ENCODE measurements around the gene SNX8.
A peak's percentile ranks its signal among the peaks of the same experiment; 100 is the strongest.

The SNX8 gene

GRCh38 chr7:2325162-2325561 is 10.9 kb upstream of the SNX8 start:
- Histone ChIP-seq H3F3A (ENCODE audit: control insufficient read depth, insufficient read depth) (0 out of 2 replicates have a peak, but pooled peaks cover 2% of the 10 kb centered on the region), H3K9me2 (replicated peaks; ENCODE audit: control insufficient read depth, low read length) (no peaks in the 10 kb centered on the region), H4K20me1 (ENCODE audit: control insufficient read depth, insufficient read depth, low read depth, low read length) (no peaks in the 10 kb centered on the region), H3K4me1 (ENCODE audit: control insufficient read depth, low read length) (no peaks in the 10 kb centered on the region), H3K4me3 (ENCODE audit: low read length) (no peak overlapping the region), H3K9me3 (ENCODE audit: control insufficient read depth, insufficient read depth, low read length) (no peaks in the 10 kb centered on the region), H3K36me3 (ENCODE audit: control insufficient read depth, low read length) (no peaks in the 10 kb centered on the region), H3K27ac (ENCODE audit: low read depth, low read length) (no peak overlapping the region), H3K79me2 (ENCODE audit: control insufficient read depth, low read length) (no peaks in the 10 kb centered on the region), H3K4me2 (ENCODE audit: low read length) (no peak overlapping the region), H3K27me3 (ENCODE audit: control insufficient read depth, low read length) (peaks cover 3% of the 10 kb centered on the region; the same call in 1 of the 2 replicates)
- TF ChIP-seq CTCF (IDR thresholded peaks at IDR 0.05; ENCODE audit: low read depth, low read length, poor library complexity, severe bottlenecking) (no peak), EZH2phosphoT487 (IDR thresholded peaks at IDR 0.05; ENCODE audit: borderline replicate concordance, low read length) (no peak)

DNA sequence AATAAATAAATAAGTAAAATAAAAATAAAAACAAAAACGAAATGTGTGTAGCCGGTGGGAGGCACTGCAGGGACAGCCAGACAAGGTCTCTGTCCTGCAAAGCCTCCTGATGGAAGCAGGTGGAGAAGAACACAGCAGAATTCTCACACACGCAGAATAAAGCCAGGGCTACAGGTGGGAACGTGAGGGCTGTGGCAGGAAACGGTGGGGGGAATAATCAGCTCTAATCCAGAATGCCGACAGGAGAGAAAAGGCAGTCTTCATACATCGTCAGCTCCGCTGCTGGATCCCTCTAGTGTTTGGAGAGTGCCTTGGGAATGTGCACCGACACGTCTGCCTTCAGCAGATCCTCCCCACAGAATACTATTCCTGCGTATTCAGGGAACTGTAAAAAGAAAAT is 6.8 kb upstream of the SNX8 start:
- TF ChIP-seq EZH2phosphoT487 (IDR thresholded peaks at IDR 0.05; ENCODE audit: borderline replicate concordance, low read length) (no peak), CTCF (IDR thresholded peaks at IDR 0.05; ENCODE audit: low read depth, low read length, poor library complexity, severe bottlenecking) (no peak)

GRCh38 chr7:2317556-2318293 is 3.5 kb upstream of the SNX8 start:
- H3K9me3 ChIP-seq (ENCODE audit: control insufficient read depth, insufficient read depth, low read length): peaks cover 7% of the 10 kb centered on the region; the same call in 1 of the 2 replicates
- TF ChIP-seq CTCF (IDR thresholded peaks at IDR 0.05; ENCODE audit: low read depth, low read length, poor library complexity, severe bottlenecking): no peak
- no peak for TF ChIP-seq EZH2phosphoT487 (IDR thresholded peaks at IDR 0.05; ENCODE audit: borderline replicate concordance, low read length)
- H3K27ac ChIP-seq (ENCODE audit: low read depth, low read length): no peak overlapping the region
- H3K36me3 ChIP-seq (ENCODE audit: control insufficient read depth, low read length): no peaks in the 10 kb centered on the region
- no peaks in the 10 kb centered on the region for H4K20me1 ChIP-seq (ENCODE audit: control insufficient read depth, insufficient read depth, low read depth, low read length)
- H3K27me3 ChIP-seq (ENCODE audit: control insufficient read depth, low read length): no peaks in the 10 kb centered on the region
- peaks cover 15% of the 10 kb centered on the region for H3F3A ChIP-seq (ENCODE audit: control insufficient read depth, insufficient read depth)
- peak overlapping the region; percentile 7; the same call in 1 of the 2 replicates for H3K4me2 ChIP-seq (ENCODE audit: low read length)
- peaks cover 12% of the 10 kb centered on the region for H3K79me2 ChIP-seq (ENCODE audit: control insufficient read depth, low read length)
- H3K4me1 ChIP-seq (ENCODE audit: control insufficient read depth, low read length): peaks cover 38% of the 10 kb centered on the region
- no peaks in the 10 kb centered on the region for H3K9me2 ChIP-seq (replicated peaks; ENCODE audit: control insufficient read depth, low read length)
- no peak overlapping the region for H3K4me3 ChIP-seq (ENCODE audit: low read length)

More for the DNA sequence above, 6.8 kb upstream of the SNX8 start:
- no peaks in the 10 kb centered on the region for H3K36me3 ChIP-seq (ENCODE audit: control insufficient read depth, low read length)
- no peak overlapping the region for H3K4me2 ChIP-seq (ENCODE audit: low read length)
- peaks cover 3% of the 10 kb centered on the region; the same call in 1 of the 2 replicates for H3K9me3 ChIP-seq (ENCODE audit: control insufficient read depth, insufficient read depth, low read length)
- H3F3A ChIP-seq (ENCODE audit: control insufficient read depth, insufficient read depth): peaks cover 6% of the 10 kb centered on the region; the same call in 1 of the 2 replicates
- H3K27me3 ChIP-seq (ENCODE audit: control insufficient read depth, low read length): peaks cover 3% of the 10 kb centered on the region; the same call in 1 of the 2 replicates
- no peaks in the 10 kb centered on the region for H3K79me2 ChIP-seq (ENCODE audit: control insufficient read depth, low read length)
- no peak overlapping the region for H3K27ac ChIP-seq (ENCODE audit: low read depth, low read length)
- no peaks in the 10 kb centered on the region for H4K20me1 ChIP-seq (ENCODE audit: control insufficient read depth, insufficient read depth, low read depth, low read length)
- H3K4me1 ChIP-seq (ENCODE audit: control insufficient read depth, low read length): peaks cover 22% of the 10 kb centered on the region
- no peak overlapping the region for H3K4me3 ChIP-seq (ENCODE audit: low read length)
- no peaks in the 10 kb centered on the region for H3K9me2 ChIP-seq (replicated peaks; ENCODE audit: control insufficient read depth, low read length)
